SJCRH30 (cell line): ENCODE measurements around the gene ETV3L. TPM values are rescaled to one million over a fixed set of nuclear protein-coding genes. Genes with fewer than 3 reads are reported as not detected.
"Not testable (repeated sequence)": the region's sequence is repeated elsewhere in the genome, so short reads cannot be mapped to it uniquely, and the experiment has no call there.

Experiments used
- DNase-seq, 2 experiments: peaks; one replicate each; pipeline ENCODE4 v3.0.0-alpha.2; 2015 to 2020
- H3K27ac ChIP-seq: fragments of 250-450 bp; sonication (Bioruptor Pico); 2 replicates; pipeline ENCODE4 v1.5.1; 2020; ENCODE audit warnings: mild to moderate bottlenecking, moderate library complexity
- H3K27me3 ChIP-seq: fragments of 250-450 bp; sonication (Bioruptor Pico); 2 replicates; pipeline ENCODE4 v1.5.1; 2020; ENCODE audit warnings: mild to moderate bottlenecking, moderate library complexity
- H3K36me3 ChIP-seq: fragments of 250-450 bp; sonication (Bioruptor Pico); 2 replicates; pipeline ENCODE4 v1.5.1; 2020; ENCODE audit warnings: mild to moderate bottlenecking, moderate library complexity
- H3K4me1 ChIP-seq: fragments of 250-450 bp; sonication (Bioruptor Pico); 2 replicates; pipeline ENCODE4 v1.5.1; 2020; ENCODE audit warnings: mild to moderate bottlenecking, moderate library complexity
- H3K4me3 ChIP-seq: fragments of 250-450 bp; sonication (Bioruptor Pico); 2 replicates; pipeline ENCODE4 v1.5.1; 2020; ENCODE audit warnings: mild to moderate bottlenecking, moderate library complexity
- H3K9me3 ChIP-seq: fragments of 250-450 bp; sonication (Bioruptor Pico); replicated peaks from 2 replicates; pipeline ENCODE4 v1.5.1; 2020; ENCODE audit warnings: mild to moderate bottlenecking, moderate library complexity
- total RNA-seq: library from RNA; depleted of rRNA; stranded (reverse); fragments of >200 nt; shearing (Covaris generic); gene quantifications from 2 replicates; pipeline ENCODE4 v1.2.3, GENCODE V29; 2014

Gene ETV3L
- total RNA-seq, 1 experiment from 2014 or later: not detected

GRCh38 chr1:157089789-157090188, 9.8 kb downstream of the ETV3L start:
- H3K27me3 ChIP-seq: peaks cover 10% of the 10 kb centered on the region
- H3K9me3 ChIP-seq: no peaks in the 10 kb centered on the region
- H3K4me3 ChIP-seq: no peak overlapping the region
- H3K27ac ChIP-seq: no peak overlapping the region
- no peaks in the 10 kb centered on the region for H3K36me3 ChIP-seq
- no peaks in the 10 kb centered on the region for H3K4me1 ChIP-seq
- DNase-seq: no peak

GRCh38 chr1:157088607-157089006, 11.0 kb downstream of the ETV3L start:
- Histone ChIP-seq H3K27ac (no peak overlapping the region), H3K4me1 (no peaks in the 10 kb centered on the region), H3K9me3 (no peaks in the 10 kb centered on the region), H3K4me3 (no peak overlapping the region), H3K27me3 (peaks cover 10% of the 10 kb centered on the region), H3K36me3 (no peaks in the 10 kb centered on the region)
- no peak for DNase-seq

- no peak for DNase-seq
Observed at GRCh38 chr1:157087030-157087429, 12.6 kb downstream of the ETV3L start.

GRCh38 chr1:157086299-157086698, 13.3 kb downstream of the ETV3L start:
- peaks cover 10% of the 10 kb centered on the region for H3K27me3 ChIP-seq
- H3K9me3 ChIP-seq: no peaks in the 10 kb centered on the region
- H3K4me1 ChIP-seq: no peaks in the 10 kb centered on the region
- H3K36me3 ChIP-seq: no peaks in the 10 kb centered on the region
- no peak overlapping the region for H3K27ac ChIP-seq
- DNase-seq: no peak
- no peak overlapping the region for H3K4me3 ChIP-seq

More at GRCh38 chr1:157087030-157087429, 12.6 kb downstream of the ETV3L start:
- Histone ChIP-seq H3K36me3 (no peaks in the 10 kb centered on the region), H3K4me3 (no peak overlapping the region), H3K27ac (no peak overlapping the region), H3K4me1 (no peaks in the 10 kb centered on the region), H3K27me3 (peaks cover 10% of the 10 kb centered on the region), H3K9me3 (no peaks in the 10 kb centered on the region)

GRCh38 chr1:157085421-157085820, 14.2 kb downstream of the ETV3L start:
- DNase-seq: no peak
- Histone ChIP-seq H3K27me3 (peaks cover 10% of the 10 kb centered on the region), H3K27ac (no peak overlapping the region), H3K4me1 (no peaks in the 10 kb centered on the region), H3K36me3 (no peaks in the 10 kb centered on the region), H3K9me3 (no peaks in the 10 kb centered on the region), H3K4me3 (no peak overlapping the region)

GRCh38 chr1:157084720-157085119, 14.9 kb downstream of the ETV3L start:
- Histone ChIP-seq H3K4me3 (no peak overlapping the region), H3K9me3 (no peaks in the 10 kb centered on the region), H3K27me3 (peaks cover 8% of the 10 kb centered on the region), H3K36me3 (no peaks in the 10 kb centered on the region), H3K4me1 (no peaks in the 10 kb centered on the region), H3K27ac (no peak overlapping the region)
- DNase-seq: no peak

GRCh38 chr1:157081707-157082106, 17.9 kb downstream of the ETV3L start:
- H3K4me3 ChIP-seq: no peak overlapping the region
- no peak overlapping the region for H3K27ac ChIP-seq
- no peaks in the 10 kb centered on the region for H3K9me3 ChIP-seq
- 0 out of 2 replicates have a peak, but pooled peaks cover 2% of the 10 kb centered on the region for H3K27me3 ChIP-seq
- no peak for DNase-seq
- H3K36me3 ChIP-seq: no peaks in the 10 kb centered on the region
- no peaks in the 10 kb centered on the region for H3K4me1 ChIP-seq

- no peaks in the 10 kb centered on the region for H3K4me1 ChIP-seq
- no peaks in the 10 kb centered on the region for H3K36me3 ChIP-seq
- no peak for DNase-seq
- no peaks in the 10 kb centered on the region for H3K27me3 ChIP-seq
- no peak overlapping the region for H3K4me3 ChIP-seq
- H3K27ac ChIP-seq: no peak overlapping the region
- no peaks in the 10 kb centered on the region for H3K9me3 ChIP-seq
Observed at GRCh38 chr1:157080714-157081113, 18.9 kb downstream of the ETV3L start.

GRCh38 chr1:157077394-157077793, 22.2 kb downstream of the ETV3L start:
- Histone ChIP-seq H3K36me3 (no peaks in the 10 kb centered on the region), H3K27ac (no peak overlapping the region), H3K9me3 (no peaks in the 10 kb centered on the region), H3K4me3 (no peak overlapping the region), H3K4me1 (no peaks in the 10 kb centered on the region), H3K27me3 (no peaks in the 10 kb centered on the region)
- DNase-seq: no peak

- no peak overlapping the region for H3K27ac ChIP-seq
- H3K4me1 ChIP-seq: peaks cover 11% of the 10 kb centered on the region
- H3K9me3 ChIP-seq: no peaks in the 10 kb centered on the region
- H3K36me3 ChIP-seq: no peaks in the 10 kb centered on the region
- no peaks in the 10 kb centered on the region for H3K27me3 ChIP-seq
- H3K4me3 ChIP-seq: peak overlapping the region; percentile 40
- peak; percentile 89 to 91 for DNase-seq
Observed at GRCh38 chr1:157073944-157074685, 25.5 kb downstream of the ETV3L start.

GRCh38 chr1:157069601-157070000, 30.0 kb downstream of the ETV3L start:
- Histone ChIP-seq H3K27me3 (no peaks in the 10 kb centered on the region), H3K36me3 (no peaks in the 10 kb centered on the region), H3K27ac (peak overlapping the region; percentile 24; the same call in 1 of the 2 replicates), H3K9me3 (no peaks in the 10 kb centered on the region), H3K4me3 (no peak overlapping the region), H3K4me1 (peaks cover 13% of the 10 kb centered on the region)
- DNase-seq: peak; percentile 89 to 94

GRCh38 chr1:157059241-157059640, 40.4 kb downstream of the ETV3L start:
- not testable (repeated sequence) for DNase-seq, H3K9me3 ChIP-seq, H3K4me3 ChIP-seq

GRCh38 chr1:157056269-157056668, 43.3 kb downstream of the ETV3L start:
- Histone ChIP-seq H3K9me3 (peaks cover 5% of the 10 kb centered on the region; the same call in 1 of the 2 replicates), H3K4me3 (no peak overlapping the region), H3K27ac (no peak overlapping the region), H3K27me3 (no peaks in the 10 kb centered on the region), H3K36me3 (no peaks in the 10 kb centered on the region), H3K4me1 (no peaks in the 10 kb centered on the region)
- DNase-seq: no peak

More at GRCh38 chr1:157059241-157059640, 40.4 kb downstream of the ETV3L start:
- H3K36me3 ChIP-seq, H3K27me3 ChIP-seq, H3K4me1 ChIP-seq, H3K27ac ChIP-seq: not testable (repeated sequence)

GRCh38 chr1:157055729-157056128, 43.9 kb downstream of the ETV3L start:
- not testable (repeated sequence) for H3K4me3 ChIP-seq, H3K4me1 ChIP-seq, H3K36me3 ChIP-seq, H3K27ac ChIP-seq, H3K9me3 ChIP-seq, DNase-seq, H3K27me3 ChIP-seq

- Histone ChIP-seq H3K4me1 (no peaks in the 10 kb centered on the region), H3K4me3 (no peak overlapping the region), H3K27me3 (no peaks in the 10 kb centered on the region), H3K9me3 (peaks cover 2% of the 10 kb centered on the region; the same call in 1 of the 2 replicates), H3K36me3 (no peaks in the 10 kb centered on the region), H3K27ac (no peak overlapping the region)
- DNase-seq: no peak
Observed at GRCh38 chr1:157050836-157051235, 48.8 kb downstream of the ETV3L start.

GRCh38 chr1:157047062-157047410, 52.6 kb downstream of the ETV3L start:
- Histone ChIP-seq H3K27ac (no peak overlapping the region), H3K27me3 (no peaks in the 10 kb centered on the region), H3K9me3 (0 out of 2 replicates have a peak, but pooled peaks cover 2% of the 10 kb centered on the region), H3K36me3 (no peaks in the 10 kb centered on the region), H3K4me3 (no peak overlapping the region), H3K4me1 (no peaks in the 10 kb centered on the region; the same call in 1 of the 2 replicates)
- no peak for DNase-seq
